HG02763 (cell line): ENCODE measurements around the gene ALOX5.
"Not testable (repeated sequence)": the region's sequence is repeated elsewhere in the genome, so short reads cannot be mapped to it uniquely, and the experiment has no call there.

Source experiments
- ATAC-seq: cut with Tn5 transposase; IDR thresholded peaks from one replicate; pipeline ENCODE4 v1.9.1; 2021; ENCODE audit warnings: mild to moderate bottlenecking, moderate library complexity; ENCODE audit not compliant: unreplicated experiment

ALOX5 gene

GRCh38 chr10:45461034-45461433 lies 87.0 kb downstream of the ALOX5 start:
- ATAC-seq: peak; percentile 67

GRCh38 chr10:45463244-45464116 lies 89.5 kb downstream of the ALOX5 start:
- ATAC-seq: no peak

- ATAC-seq: peak; percentile 37
Observed at GRCh38 chr10:45464958-45465567, 91.0 kb downstream of the ALOX5 start.

GRCh38 chr10:45466784-45467183 lies 92.8 kb downstream of the ALOX5 start:
- ATAC-seq: no peak

- ATAC-seq: no peak
Observed at GRCh38 chr10:45468079-45468478, 94.1 kb downstream of the ALOX5 start.

GRCh38 chr10:45470098-45471012 lies 96.3 kb downstream of the ALOX5 start:
- ATAC-seq: no peak

GRCh38 chr10:45471059-45471458 lies 97.0 kb downstream of the ALOX5 start:
- ATAC-seq: no peak

- no peak for ATAC-seq
Observed at GRCh38 chr10:45471531-45472310, 97.7 kb downstream of the ALOX5 start.

- ATAC-seq: no peak
Observed at GRCh38 chr10:45473126-45473525, 99.1 kb downstream of the ALOX5 start.

- no peak for ATAC-seq
Observed at GRCh38 chr10:45476559-45476958, 102.5 kb downstream of the ALOX5 start.

- ATAC-seq: no peak
Observed at GRCh38 chr10:45480294-45480693, 106.3 kb downstream of the ALOX5 start.

GRCh38 chr10:45481100-45481499 lies 107.1 kb downstream of the ALOX5 start:
- ATAC-seq: not testable (repeated sequence)

- ATAC-seq: no peak
Observed at GRCh38 chr10:45483002-45483401, 109.0 kb downstream of the ALOX5 start.

GRCh38 chr10:45487735-45488134 lies 113.7 kb downstream of the ALOX5 start:
- ATAC-seq: no peak

- ATAC-seq: no peak
Observed at GRCh38 chr10:45488365-45488764, 114.3 kb downstream of the ALOX5 start.

- no peak for ATAC-seq
Observed at GRCh38 chr10:45490277-45490676, 116.3 kb downstream of the ALOX5 start.

- no peak for ATAC-seq
Observed at GRCh38 chr10:45491061-45491460, 117.0 kb downstream of the ALOX5 start.
